DMS79 (cell line): ENCODE data around the gene APOBEC3G.
"Not testable (repeated sequence)": the region's sequence is repeated elsewhere in the genome, so short reads cannot be mapped to it uniquely, and the experiment has no call there.

Experiments
- DNase-seq: peaks from one replicate; lab custom pipeline; 2025; lab: John Stamatoyannopoulos, UW

APOBEC3G gene

GRCh38 chr22:39077026-39077840 lies at the start of gene APOBEC3G:
APOBEC3G (plus strand) TSS chr22:39077275; CDS start chr22:39077362, 87 bp downstream.
- DNase-seq: not testable (repeated sequence)

DNA sequence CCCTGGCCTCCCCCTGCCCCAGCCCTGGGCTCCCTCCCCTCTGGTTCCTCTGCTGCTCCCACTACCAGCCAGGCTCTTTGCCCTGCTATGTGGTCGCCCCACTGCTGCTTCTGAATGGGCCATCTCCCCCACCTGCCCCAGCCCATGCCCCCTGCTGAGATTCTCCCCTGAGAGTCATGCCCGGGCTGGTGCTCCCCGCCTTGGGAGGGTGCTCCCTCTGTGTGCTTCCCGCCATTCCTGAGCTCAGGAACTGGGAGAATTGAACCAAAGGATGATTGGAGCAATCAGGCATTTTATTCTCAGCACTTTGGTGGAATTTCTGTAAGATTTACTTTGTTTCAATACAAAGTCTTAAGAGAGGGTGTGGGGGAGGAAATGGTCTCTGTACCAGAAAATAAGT lies 49.4 kb upstream of the APOBEC3G start:
- no peak for DNase-seq

GRCh38 chr22:39028281-39028680 lies 48.8 kb upstream of the APOBEC3G start:
- no peak for DNase-seq

DNA sequence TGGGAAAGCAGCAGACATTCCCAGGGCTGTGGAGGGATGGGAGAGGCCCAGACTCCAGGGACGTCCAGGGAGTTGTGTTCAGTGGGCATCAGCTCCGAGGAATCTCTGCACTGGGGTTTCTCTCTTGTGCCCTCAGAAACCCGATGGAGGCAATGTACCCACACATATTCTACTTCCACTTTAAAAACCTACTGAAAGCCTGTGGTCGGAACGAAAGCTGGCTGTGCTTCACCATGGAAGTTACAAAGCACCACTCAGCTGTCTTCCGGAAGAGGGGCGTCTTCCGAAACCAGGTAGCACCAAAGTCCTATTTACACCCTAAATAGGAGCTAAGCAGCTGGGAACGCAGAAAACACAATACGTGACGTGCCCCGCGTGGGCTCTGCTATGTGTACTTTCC lies 47.8 kb upstream of the APOBEC3G start:
- no peak for DNase-seq

DNA sequence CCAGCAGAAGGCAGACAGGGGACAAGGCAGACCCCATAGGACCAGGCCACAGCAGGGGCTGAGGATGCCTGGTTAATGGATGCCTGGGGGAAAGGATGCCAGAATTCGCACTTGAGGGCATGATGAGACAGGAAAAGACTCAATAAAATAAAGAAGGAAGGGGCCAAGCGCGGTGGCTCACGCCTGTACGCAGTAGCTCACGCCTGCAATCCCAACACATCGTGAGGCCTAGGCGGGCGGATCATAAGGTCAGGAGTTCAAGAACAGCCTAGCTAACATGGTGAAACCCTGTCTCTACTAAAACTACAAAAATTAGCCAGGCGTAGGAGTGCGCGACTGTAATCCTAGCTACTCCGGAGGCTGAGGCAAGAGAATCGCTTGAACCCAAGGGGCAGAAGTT lies 46.4 kb upstream of the APOBEC3G start:
- no peak for DNase-seq

GRCh38 chr22:39031434-39032295 lies 45.4 kb upstream of the APOBEC3G start:
- not testable (repeated sequence) for DNase-seq

GRCh38 chr22:39037071-39037470 lies 40.0 kb upstream of the APOBEC3G start:
- not testable (repeated sequence) for DNase-seq

DNA sequence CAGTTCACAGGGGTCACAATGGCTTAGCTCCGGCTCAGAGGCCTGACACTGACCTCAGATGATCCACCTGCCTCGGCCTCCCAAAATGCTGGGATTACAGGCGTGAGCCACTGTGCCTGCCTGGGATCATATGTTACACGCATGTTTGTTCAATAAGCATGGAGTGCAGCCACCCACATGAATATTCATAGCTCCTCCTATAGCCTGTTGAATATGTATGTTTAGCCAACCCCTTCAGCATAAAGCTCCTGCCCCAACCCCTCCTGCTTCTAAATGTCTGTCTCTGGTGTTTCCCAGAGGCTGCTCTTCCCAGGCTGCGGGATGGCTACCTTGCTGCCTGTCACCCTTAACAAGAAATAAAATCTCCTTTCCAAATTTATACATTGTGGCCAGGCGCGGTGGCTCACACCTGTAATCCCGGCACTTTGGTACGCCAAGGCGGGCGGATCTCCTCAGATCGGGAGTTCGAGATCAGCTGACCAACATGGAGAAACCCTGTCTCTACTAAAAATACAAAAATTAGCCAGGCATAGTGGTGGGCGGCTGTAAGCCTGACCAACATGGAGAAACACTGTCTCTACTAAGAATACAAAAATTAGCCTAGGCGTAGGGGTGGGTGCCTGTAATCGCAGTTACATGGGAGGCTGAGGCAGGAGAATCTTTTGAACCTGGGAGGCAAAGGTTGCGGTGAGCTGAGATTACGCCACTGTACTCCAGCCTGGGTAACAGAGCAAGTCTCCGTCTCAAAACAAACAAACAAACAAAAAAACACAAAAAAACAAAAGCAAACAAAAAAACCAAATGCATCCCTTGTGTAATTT lies 37.6 kb upstream of the APOBEC3G start:
- no peak for DNase-seq

- DNase-seq: not testable (repeated sequence)
Observed at GRCh38 chr22:39040155-39040537, 36.9 kb upstream of the APOBEC3G start.

DNA sequence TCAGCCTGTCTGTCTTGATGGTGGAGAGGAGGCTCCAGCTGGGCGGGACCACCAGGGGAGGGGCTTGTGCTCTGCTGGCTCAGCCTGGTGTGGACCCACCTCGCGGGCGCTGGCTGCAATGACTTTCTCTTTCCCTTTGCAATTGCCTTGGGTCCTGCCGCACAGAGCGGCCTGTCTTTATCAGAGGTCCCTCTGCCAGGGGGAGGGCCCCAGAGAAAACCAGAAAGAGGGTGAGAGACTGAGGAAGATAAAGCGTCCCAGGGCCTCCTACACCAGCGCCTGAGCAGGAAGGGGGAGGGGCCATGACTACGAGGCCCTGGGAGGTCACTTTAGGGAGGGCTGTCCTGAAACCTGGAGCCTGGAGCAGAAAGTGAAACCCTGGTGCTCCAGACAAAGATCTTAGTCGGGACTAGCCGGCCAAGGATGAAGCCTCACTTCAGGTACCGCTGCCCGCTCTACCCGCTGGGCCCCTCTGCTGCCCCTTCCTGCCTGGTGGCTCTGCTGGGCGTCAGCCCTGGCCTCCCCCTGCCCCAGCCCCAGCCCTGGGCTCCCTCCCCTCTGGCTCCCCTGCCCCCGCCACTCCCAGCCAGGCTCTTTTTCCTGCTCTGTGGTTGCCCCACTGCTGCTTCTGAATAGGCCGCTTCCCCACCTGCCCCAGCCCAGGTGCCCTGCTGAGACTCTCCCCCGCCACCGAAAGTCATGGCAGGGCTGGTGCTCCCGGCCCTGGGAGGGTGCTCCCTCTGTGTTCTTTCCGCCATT lies 36.4 kb upstream of the APOBEC3G start, which contains the start of gene APOBEC3F:
TSS of gene APOBEC3F (plus strand) at position 327 of the 759 bp plus-strand sequence. CDS start at position 424, 97 bp downstream.
- not testable (repeated sequence) for DNase-seq

DNA sequence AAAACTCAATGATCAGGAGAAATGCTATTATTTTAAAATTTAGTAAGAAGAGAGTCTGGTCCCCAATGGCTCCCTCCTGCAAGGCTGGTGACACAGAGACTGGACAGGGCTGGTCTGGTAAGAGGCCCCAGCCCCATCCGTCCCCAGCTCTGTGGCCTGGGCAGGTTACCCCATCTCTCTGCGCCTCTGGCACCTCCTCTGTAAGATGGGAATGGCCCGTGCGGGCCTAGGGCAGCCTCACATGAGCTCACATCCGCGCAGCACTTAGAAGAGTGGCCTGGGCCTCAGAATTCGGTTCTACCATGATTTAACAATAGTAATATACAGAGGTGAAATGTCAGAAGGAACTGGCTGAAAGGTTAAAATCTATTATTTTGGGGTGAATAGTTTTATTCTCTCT lies 35.2 kb upstream of the APOBEC3G start:
- no peak for DNase-seq

DNA sequence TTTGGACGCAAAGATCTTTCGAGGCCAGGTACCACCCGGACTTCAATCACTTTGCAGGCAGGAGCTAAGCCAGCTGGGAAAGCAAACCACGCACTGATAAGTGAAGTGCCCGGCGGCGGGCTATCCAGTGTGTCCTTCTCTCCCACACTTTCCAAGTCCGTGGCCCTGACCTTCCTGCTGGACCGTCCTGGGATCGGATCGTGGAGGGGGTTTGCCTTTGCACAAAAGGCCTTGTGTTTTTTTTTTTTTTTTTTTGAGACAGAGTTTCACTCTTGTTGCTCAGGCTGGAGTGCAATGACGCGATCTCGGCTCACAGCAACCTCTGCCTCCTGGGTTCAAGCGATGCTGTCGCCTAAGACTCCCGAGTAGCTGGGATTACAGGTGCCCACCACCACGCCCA lies 34.0 kb upstream of the APOBEC3G start:
- DNase-seq: not testable (repeated sequence)

DNA sequence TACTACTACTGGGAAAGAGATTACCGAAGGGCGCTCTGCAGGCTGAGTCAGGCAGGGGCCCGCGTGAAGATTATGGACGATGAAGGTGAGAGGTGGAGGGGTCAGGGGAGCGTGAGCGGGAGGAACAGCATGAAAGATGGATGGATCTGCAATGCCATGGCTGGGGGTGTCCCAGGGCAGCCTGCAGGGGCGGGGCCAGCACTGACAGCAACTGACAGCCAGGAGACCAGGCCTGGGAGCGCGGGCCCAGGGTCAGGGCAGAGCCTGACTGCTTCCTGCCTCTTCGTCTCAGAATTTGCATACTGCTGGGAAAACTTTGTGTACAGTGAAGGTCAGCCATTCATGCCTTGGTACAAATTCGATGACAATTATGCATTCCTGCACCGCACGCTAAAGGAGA lies 31.9 kb upstream of the APOBEC3G start:
- not testable (repeated sequence) for DNase-seq

DNA sequence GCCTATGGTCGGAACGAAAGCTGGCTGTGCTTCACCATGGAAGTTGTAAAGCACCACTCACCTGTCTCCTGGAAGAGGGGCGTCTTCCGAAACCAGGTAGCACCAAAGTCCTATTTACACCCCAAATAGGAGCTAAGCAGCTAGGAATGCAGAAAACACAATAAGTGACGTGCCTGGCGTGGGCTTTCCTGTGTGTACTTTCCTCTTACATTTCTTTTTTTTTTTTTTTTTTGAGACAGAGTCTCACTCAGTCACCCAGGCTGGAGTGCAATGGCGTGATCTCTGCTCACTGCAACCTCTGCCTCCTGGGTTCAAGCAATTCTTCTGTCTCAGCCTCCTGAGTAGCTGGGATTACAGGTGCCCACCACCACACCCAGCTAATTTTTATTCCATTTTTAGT lies 27.6 kb upstream of the APOBEC3G start:
- DNase-seq: not testable (repeated sequence)

DNA sequence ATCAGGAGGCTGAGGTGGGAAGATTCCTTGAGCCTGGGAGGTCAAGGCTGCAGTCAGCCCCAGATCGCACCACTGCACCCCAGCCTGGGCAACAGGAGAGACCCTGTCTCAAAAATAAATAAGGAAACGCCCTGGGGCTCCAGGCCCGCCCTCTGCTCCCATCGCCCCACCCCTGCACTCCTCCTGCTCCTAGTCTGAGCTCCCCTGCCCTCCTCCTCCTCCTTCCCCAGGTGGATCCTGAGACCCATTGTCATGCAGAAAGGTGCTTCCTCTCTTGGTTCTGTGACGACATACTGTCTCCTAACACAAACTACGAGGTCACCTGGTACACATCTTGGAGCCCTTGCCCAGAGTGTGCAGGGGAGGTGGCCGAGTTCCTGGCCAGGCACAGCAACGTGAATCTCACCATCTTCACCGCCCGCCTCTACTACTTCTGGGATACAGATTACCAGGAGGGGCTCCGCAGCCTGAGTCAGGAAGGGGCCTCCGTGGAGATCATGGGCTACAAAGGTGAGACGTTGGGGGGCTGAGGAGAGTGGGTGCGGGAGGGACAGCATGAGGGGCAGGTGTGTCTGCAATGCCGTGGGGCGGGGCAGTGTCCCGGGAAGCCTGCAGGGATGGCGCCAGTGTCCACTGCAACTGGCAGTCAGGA lies 25.1 kb upstream of the APOBEC3G start:
- DNase-seq: not testable (repeated sequence)

DNA sequence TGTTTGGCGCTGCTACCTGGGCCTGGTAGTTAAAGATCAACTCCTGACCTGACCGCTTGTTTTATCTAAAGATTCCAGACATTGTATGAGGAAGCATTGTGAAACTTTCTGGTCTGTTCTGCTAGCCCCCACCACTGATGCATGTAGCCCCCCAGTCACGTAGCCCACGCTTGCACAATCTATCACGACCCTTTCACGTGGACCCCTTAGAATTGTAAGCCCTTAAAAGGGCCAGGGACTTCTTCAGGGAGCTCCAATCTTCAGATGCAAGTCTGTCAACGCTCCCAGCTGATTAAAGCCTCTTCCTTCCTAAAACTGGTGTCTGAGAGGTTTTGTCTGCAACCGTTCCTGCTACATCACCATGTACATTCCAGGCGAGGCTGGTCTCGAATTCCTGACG lies 21.4 kb upstream of the APOBEC3G start:
- no peak for DNase-seq

DNA sequence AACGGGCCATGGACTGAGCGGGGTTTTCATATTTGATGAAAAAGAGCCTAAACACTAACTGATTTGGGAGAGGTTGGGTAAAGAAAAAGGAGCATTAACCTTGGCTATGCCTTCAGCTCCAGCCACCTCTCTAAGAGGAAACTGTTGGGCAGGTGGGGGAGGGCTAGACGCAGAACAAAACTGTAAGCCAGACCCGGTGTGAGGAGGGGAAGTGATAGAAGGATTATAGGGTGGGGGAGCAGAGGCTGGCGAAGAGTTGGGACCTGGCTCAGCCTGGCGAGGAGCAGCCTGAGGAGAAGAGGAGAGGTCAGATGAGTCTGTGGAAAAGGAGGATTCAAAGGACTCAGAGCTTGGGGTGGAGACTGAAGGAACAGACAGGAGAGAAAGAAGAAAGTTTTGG lies 15.8 kb upstream of the APOBEC3G start:
- not testable (repeated sequence) for DNase-seq

DNA sequence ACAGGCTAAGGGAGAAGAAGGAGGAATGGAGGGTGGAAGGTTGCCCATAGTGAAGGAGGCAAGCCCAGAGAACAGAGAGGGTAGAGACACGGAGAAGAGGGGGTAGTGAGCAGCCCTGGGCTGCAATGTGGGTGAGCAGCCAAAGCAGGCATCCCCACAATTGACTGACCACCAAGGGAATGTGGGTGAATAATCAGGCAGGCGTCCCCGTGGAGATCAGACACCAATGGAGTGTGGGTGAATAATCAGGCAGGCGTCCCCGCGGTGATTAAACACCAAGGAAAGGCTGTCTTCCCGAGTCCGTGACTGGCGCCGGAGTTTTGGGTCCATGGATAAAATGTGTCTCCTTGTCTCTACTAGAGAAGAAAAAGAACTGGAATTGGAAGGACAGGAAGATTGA lies 15.1 kb upstream of the APOBEC3G start:
- not testable (repeated sequence) for DNase-seq

GRCh38 chr22:39063904-39064303 lies 13.2 kb upstream of the APOBEC3G start:
- DNase-seq: not testable (repeated sequence)

DNA sequence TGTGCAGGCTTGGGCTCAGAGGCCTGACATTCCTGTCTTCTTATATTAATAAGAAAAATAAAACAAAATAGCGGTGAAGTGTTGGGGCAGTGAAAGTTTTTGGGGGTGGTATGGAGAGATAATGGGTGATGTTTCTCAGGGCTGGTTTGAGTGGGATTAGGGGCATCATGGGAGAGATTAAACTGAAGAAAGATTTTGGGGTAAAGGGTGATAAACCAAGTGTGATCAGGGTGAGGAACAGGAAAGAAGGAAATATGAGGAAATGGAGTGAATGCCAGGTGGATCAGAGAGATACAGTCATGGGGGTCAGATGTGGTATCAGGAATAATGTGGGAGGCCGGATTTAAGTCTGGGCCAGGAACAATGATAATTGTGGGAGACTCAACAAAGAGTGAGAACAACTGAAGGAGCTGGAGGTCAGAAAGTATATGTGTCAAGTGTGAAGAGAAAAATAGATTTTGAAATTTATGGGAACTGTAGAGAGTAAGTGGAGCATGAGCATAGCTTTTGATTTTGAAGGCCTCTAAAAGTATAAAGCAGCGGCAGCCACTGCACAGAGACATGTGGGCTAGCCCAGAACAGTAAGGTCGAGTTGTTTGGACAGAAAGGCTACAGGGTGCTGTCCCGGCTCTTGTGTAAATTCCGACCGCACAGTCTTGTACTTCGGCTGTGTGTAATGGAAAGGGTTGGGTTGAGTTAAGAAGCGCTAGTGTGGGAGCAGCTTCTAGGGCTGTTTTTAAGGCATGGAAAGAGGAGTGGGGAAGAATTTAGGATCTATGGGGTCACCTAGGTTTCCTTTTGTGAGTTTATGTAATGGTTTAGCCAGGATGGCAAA lies 10.4 kb upstream of the APOBEC3G start:
- DNase-seq: not testable (repeated sequence)
